Adrenal gland (tissue), 5 donors: ENCODE results near the gene MAPK7.

Experiments
- POLR2A ChIP-seq, 2 donors: fragments of 450-650 bp; IDR thresholded peaks; one replicate each; pipeline ENCODE4 v1.6.1; 2017; ENCODE audit warnings: antibody characterized with exemption in 2 of 2, mild to moderate bottlenecking in 2 of 2, moderate library complexity in 1 of 2
- TF ChIP-seq, protein P1 (sequence below), 6 experiments: fragments of 450-650 bp in 4 of 6; fragments of 200-600 bp in 2 of 6; sonication (generic) in 1 of 6; IDR thresholded peaks; 1 replicate in 5 of 6; 2 replicates in 1 of 6; pipeline versions ENCODE4 v1.5.1 to v1.8.0; 2016 to 2021; ENCODE audit warnings: antibody characterized with exemption in 6 of 6, mild to moderate bottlenecking in 2 of 6, moderate library complexity in 1 of 6
- donor health status: DM: no; HTN: no; CAD: no.

DNA sequence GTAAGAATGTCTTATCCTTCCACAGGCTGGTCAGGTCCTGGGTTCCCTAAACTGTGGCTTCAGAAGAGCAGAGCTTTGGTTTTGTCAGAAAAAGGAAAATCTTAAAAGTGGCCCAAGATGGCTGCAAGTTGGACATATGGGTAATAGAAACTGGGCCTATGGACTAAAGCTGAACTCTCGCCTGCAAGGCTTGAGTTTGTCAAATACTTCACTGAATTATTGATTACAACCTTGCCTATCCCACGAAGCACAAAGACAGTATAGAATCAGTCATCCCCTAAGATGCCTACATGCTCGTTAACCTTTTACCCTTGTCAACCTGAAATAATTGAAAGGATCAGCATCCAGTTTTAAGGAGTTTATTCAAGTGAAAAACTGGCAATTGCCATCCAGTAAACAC is 53.4 kb downstream of the MAPK7 start:
- TF ChIP-seq, protein P1, sequence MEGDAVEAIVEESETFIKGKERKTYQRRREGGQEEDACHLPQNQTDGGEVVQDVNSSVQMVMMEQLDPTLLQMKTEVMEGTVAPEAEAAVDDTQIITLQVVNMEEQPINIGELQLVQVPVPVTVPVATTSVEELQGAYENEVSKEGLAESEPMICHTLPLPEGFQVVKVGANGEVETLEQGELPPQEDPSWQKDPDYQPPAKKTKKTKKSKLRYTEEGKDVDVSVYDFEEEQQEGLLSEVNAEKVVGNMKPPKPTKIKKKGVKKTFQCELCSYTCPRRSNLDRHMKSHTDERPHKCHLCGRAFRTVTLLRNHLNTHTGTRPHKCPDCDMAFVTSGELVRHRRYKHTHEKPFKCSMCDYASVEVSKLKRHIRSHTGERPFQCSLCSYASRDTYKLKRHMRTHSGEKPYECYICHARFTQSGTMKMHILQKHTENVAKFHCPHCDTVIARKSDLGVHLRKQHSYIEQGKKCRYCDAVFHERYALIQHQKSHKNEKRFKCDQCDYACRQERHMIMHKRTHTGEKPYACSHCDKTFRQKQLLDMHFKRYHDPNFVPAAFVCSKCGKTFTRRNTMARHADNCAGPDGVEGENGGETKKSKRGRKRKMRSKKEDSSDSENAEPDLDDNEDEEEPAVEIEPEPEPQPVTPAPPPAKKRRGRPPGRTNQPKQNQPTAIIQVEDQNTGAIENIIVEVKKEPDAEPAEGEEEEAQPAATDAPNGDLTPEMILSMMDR (IDR thresholded peaks at IDR 0.05), result no peak
- TF ChIP-seq POLR2A (IDR thresholded peaks at IDR 0.05), result no peak
